NCI-H2107 (cell line): ENCODE results near the gene APCDD1L.
"Not testable (repeated sequence)": the region's sequence is repeated elsewhere in the genome, so short reads cannot be mapped to it uniquely, and the experiment has no call there.

Experiments
- DNase-seq: peaks from one replicate; lab custom pipeline; 2025; lab: John Stamatoyannopoulos, UW

The APCDD1L gene

GRCh38 chr20:58440021-58440767 lies 75.0 kb downstream of the APCDD1L start:
- no peak for DNase-seq

- no peak for DNase-seq
Observed at GRCh38 chr20:58438970-58439808, 76.0 kb downstream of the APCDD1L start.

GRCh38 chr20:58436868-58437645 lies 78.1 kb downstream of the APCDD1L start:
- DNase-seq: peak; percentile 45

- DNase-seq: no peak
Observed at GRCh38 chr20:58435237-58435636, 80.0 kb downstream of the APCDD1L start.

- DNase-seq: no peak
Observed at GRCh38 chr20:58434326-58434725, 80.9 kb downstream of the APCDD1L start.

- no peak for DNase-seq
Observed at GRCh38 chr20:58433759-58434158, 81.4 kb downstream of the APCDD1L start.

- DNase-seq: no peak
Observed at GRCh38 chr20:58433029-58433647, 82.1 kb downstream of the APCDD1L start.

- no peak for DNase-seq
Observed at GRCh38 chr20:58432186-58432954, 82.8 kb downstream of the APCDD1L start.

GRCh38 chr20:58431134-58431533 lies 84.1 kb downstream of the APCDD1L start:
- DNase-seq: no peak

- DNase-seq: no peak
Observed at GRCh38 chr20:58429303-58429702, 85.9 kb downstream of the APCDD1L start.

GRCh38 chr20:58428364-58428763 lies 86.8 kb downstream of the APCDD1L start:
- no peak for DNase-seq

- not testable (repeated sequence) for DNase-seq
Observed at GRCh38 chr20:58427571-58427970, 87.6 kb downstream of the APCDD1L start.

- DNase-seq: no peak
Observed at GRCh38 chr20:58424218-58424969, 90.8 kb downstream of the APCDD1L start.

GRCh38 chr20:58421497-58421850 lies 93.7 kb downstream of the APCDD1L start:
- no peak for DNase-seq

- no peak for DNase-seq
Observed at GRCh38 chr20:58420798-58421496, 94.3 kb downstream of the APCDD1L start.

GRCh38 chr20:58418949-58419748 lies 96.0 kb downstream of the APCDD1L start:
- no peak for DNase-seq

GRCh38 chr20:58417438-58417837 lies 97.8 kb downstream of the APCDD1L start:
- no peak for DNase-seq

GRCh38 chr20:58416835-58417234 lies 98.4 kb downstream of the APCDD1L start:
- DNase-seq: no peak

GRCh38 chr20:58416057-58416456 lies 99.1 kb downstream of the APCDD1L start:
- no peak for DNase-seq
